Neural progenitor cell (in vitro differentiated cells): ENCODE results near the gene SASH3. TPM values are rescaled to one million over a fixed set of nuclear protein-coding genes. Genes with fewer than 3 reads are reported as not detected.

Experiments used
- DNase-seq: peaks from one replicate; pipeline ENCODE4 v3.0.0-alpha.2; 2016; ENCODE audit warnings: low spot score
- H2AFZ ChIP-seq: fragments of 200-600 bp; sonication (generic); replicated peaks from 2 replicates; pipeline ENCODE4 v1.6.1; 2016; ENCODE audit warnings: antibody characterized with exemption
- H3F3A ChIP-seq: fragments of 200-600 bp; sonication (generic); 2 replicates; pipeline ENCODE4 v1.6.1; 2016; ENCODE audit warnings: antibody characterized with exemption, low read depth
- H3K27ac ChIP-seq: fragments of 200-600 bp; sonication (generic); 2 replicates; pipeline ENCODE4 v1.5.1; 2016; ENCODE audit warnings: mild to moderate bottlenecking
- H3K27me3 ChIP-seq: fragments of 200-600 bp; sonication (generic); 2 replicates; pipeline ENCODE4 v1.6.1; 2016; ENCODE audit warnings: mild to moderate bottlenecking, moderate library complexity
- H3K36me3 ChIP-seq: fragments of 200-600 bp; sonication (generic); 2 replicates; pipeline ENCODE4 v1.5.1; 2016
- H3K4me1 ChIP-seq: fragments of 200-600 bp; sonication (generic); 2 replicates; pipeline ENCODE4 v1.6.1; 2016; ENCODE audit warnings: mixed run types
- H3K4me2 ChIP-seq: fragments of 200-600 bp; sonication (generic); 2 replicates; pipeline ENCODE4 v1.6.1; 2016
- H3K4me3 ChIP-seq: fragments of 200-600 bp; sonication (generic); 2 replicates; pipeline ENCODE4 v1.5.1; 2016
- H3K79me2 ChIP-seq: fragments of 200-600 bp; sonication (generic); 2 replicates; pipeline ENCODE4 v1.6.1; 2016; ENCODE audit warnings: low read depth
- H3K9ac ChIP-seq: fragments of 200-600 bp; sonication (generic); 2 replicates; pipeline ENCODE4 v1.6.1; 2016
- H3K9me3 ChIP-seq: fragments of 200-600 bp; sonication (generic); 2 replicates; pipeline ENCODE4 v1.5.1; 2016; ENCODE audit warnings: low read depth
- H4K20me1 ChIP-seq: fragments of 200-600 bp; sonication (generic); 2 replicates; pipeline ENCODE4 v1.6.1; 2016; ENCODE audit warnings: low read depth
- H3K27ac Mint-ChIP-seq: 3 replicates; pipeline ENCODE4 v1.8.0; 2021; ENCODE audit warnings: mixed read lengths
- H3K27me3 Mint-ChIP-seq: 2 replicates; pipeline ENCODE4 v1.8.0; 2022; ENCODE audit warnings: low read depth, mild to moderate bottlenecking, inconsistent platforms, moderate library complexity, mixed read lengths; ENCODE audit not compliant: insufficient read depth
- H3K36me3 Mint-ChIP-seq: 3 replicates; pipeline ENCODE4 v1.8.0; 2021; ENCODE audit warnings: mixed read lengths
- H3K4me1 Mint-ChIP-seq: 3 replicates; pipeline ENCODE4 v1.8.0; 2021; ENCODE audit warnings: mixed read lengths
- H3K4me3 Mint-ChIP-seq: 3 replicates; pipeline ENCODE4 v1.8.0; 2021; ENCODE audit warnings: mild to moderate bottlenecking, moderate library complexity, mixed read lengths
- H3K9me3 Mint-ChIP-seq: 3 replicates; pipeline ENCODE4 v1.8.0; 2020; ENCODE audit warnings: mixed read lengths
- EZH2 ChIP-seq: fragments of 200-600 bp; sonication (generic); IDR thresholded peaks from 2 replicates; pipeline ENCODE4 v1.6.1; 2017; ENCODE audit warnings: antibody characterized with exemption, mild to moderate bottlenecking, moderate library complexity
- EZH2phosphoT487 ChIP-seq: fragments of 200-600 bp; sonication (generic); IDR thresholded peaks from 2 replicates; pipeline ENCODE4 v1.6.1; 2017; ENCODE audit warnings: antibody characterized with exemption
- total RNA-seq: library from RNA; depleted of rRNA; stranded (reverse); fragments of >200 nt; gene quantifications from 2 replicates; pipeline ENCODE4 v1.2.3, GENCODE V29; 2015; ENCODE audit warnings: low replicate concordance
- TF ChIP-seq, protein P1 (sequence below): fragments of 200-600 bp; sonication (generic); IDR thresholded peaks from 2 replicates; pipeline ENCODE4 v1.5.1; 2017; ENCODE audit warnings: antibody characterized with exemption, mild to moderate bottlenecking

Gene SASH3
- total RNA-seq, 1 donor from 2014 or later = not detected

GRCh38 chrX:129808158-129808828 is 28.5 kb downstream of the SASH3 start:
- H3K36me3 Mint-ChIP-seq = peaks cover 39% of the 10 kb centered on the region
- H4K20me1 ChIP-seq = no peaks in the 10 kb centered on the region
- H3F3A ChIP-seq = no peaks in the 10 kb centered on the region
- peaks cover 4% of the 10 kb centered on the region for H3K9me3 ChIP-seq
- no peaks in the 10 kb centered on the region for H3K4me1 ChIP-seq
- no peaks in the 10 kb centered on the region for H3K36me3 ChIP-seq
- no peaks in the 10 kb centered on the region for H3K79me2 ChIP-seq
- TF ChIP-seq EZH2phosphoT487 (no peak), EZH2 (no peak)
- TF ChIP-seq, protein P1, sequence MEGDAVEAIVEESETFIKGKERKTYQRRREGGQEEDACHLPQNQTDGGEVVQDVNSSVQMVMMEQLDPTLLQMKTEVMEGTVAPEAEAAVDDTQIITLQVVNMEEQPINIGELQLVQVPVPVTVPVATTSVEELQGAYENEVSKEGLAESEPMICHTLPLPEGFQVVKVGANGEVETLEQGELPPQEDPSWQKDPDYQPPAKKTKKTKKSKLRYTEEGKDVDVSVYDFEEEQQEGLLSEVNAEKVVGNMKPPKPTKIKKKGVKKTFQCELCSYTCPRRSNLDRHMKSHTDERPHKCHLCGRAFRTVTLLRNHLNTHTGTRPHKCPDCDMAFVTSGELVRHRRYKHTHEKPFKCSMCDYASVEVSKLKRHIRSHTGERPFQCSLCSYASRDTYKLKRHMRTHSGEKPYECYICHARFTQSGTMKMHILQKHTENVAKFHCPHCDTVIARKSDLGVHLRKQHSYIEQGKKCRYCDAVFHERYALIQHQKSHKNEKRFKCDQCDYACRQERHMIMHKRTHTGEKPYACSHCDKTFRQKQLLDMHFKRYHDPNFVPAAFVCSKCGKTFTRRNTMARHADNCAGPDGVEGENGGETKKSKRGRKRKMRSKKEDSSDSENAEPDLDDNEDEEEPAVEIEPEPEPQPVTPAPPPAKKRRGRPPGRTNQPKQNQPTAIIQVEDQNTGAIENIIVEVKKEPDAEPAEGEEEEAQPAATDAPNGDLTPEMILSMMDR = no peak
- H3K9ac ChIP-seq = no peak overlapping the region
- H3K27ac ChIP-seq = no peak overlapping the region
- H2AFZ ChIP-seq = no peak overlapping the region
- no peak overlapping the region for H3K27ac Mint-ChIP-seq
- peaks cover 10% of the 10 kb centered on the region for H3K9me3 Mint-ChIP-seq
- H3K4me3 Mint-ChIP-seq = no peak overlapping the region
- no peak overlapping the region for H3K4me2 ChIP-seq
- H3K4me1 Mint-ChIP-seq = peaks cover 17% of the 10 kb centered on the region
- no peak overlapping the region for H3K4me3 ChIP-seq
- DNase-seq = no peak
- peaks cover 5% of the 10 kb centered on the region for H3K27me3 Mint-ChIP-seq
- H3K27me3 ChIP-seq = no peaks in the 10 kb centered on the region

GRCh38 chrX:129808829-129809796 is 29.4 kb downstream of the SASH3 start:
- Histone ChIP-seq H3K27me3 (no peaks in the 10 kb centered on the region), H3K9me3 (peaks cover 4% of the 10 kb centered on the region), H3K9ac (no peak overlapping the region), H3K27ac (no peak overlapping the region), H3K4me3 (no peak overlapping the region), H3F3A (no peaks in the 10 kb centered on the region), H3K4me2 (no peak overlapping the region), H4K20me1 (no peaks in the 10 kb centered on the region), H3K36me3 (no peaks in the 10 kb centered on the region), H3K79me2 (no peaks in the 10 kb centered on the region), H3K4me1 (no peaks in the 10 kb centered on the region), H2AFZ (no peak overlapping the region)
- Mint-ChIP-seq H3K9me3 (peaks cover 10% of the 10 kb centered on the region), H3K27me3 (peaks cover 5% of the 10 kb centered on the region), H3K4me1 (peaks cover 9% of the 10 kb centered on the region), H3K27ac (no peak overlapping the region), H3K4me3 (no peak overlapping the region), H3K36me3 (peaks cover 46% of the 10 kb centered on the region)
- TF ChIP-seq EZH2phosphoT487 (no peak), EZH2 (no peak)
- TF ChIP-seq, protein P1 = no peak
- no peak for DNase-seq

DNA sequence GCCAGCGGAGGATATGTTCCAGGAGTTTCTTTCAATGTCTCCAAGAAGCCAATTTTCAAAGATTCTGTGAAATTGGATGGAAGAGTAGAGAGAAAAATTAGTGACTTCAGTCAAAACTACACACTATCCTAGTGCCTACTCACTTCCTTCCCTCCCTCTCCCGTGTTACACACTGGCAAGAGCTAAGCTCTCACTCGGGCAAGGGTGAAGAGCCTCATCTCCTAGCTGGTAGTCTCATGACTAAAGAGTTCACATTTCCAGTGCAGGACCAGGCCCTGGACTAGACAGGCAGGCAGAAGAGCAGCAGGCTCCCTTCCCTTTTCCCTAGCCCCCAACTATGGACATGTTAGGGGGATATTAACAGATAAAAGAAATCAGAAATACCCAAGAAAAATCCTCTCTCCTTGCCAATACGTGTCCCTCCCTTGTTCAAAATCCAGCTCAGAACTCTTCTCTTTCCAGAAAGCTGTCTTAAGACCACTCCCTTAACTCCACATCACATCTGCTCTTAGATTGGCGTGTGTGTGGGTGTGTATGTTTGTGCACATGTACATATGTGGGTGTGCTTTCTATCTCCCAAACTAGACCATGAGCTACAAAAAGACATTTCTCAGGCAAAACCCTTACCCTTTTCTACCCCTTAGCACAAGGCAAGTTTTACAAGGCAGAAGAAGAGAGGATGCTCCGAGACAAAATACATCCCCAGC is 34.1 kb downstream of the SASH3 start:
- Histone ChIP-seq H3K4me3 (no peak overlapping the region), H3K27ac (no peak overlapping the region), H3F3A (no peaks in the 10 kb centered on the region), H3K9ac (no peak overlapping the region), H4K20me1 (no peaks in the 10 kb centered on the region), H3K4me2 (no peak overlapping the region), H3K36me3 (no peaks in the 10 kb centered on the region), H3K4me1 (no peaks in the 10 kb centered on the region), H3K79me2 (no peaks in the 10 kb centered on the region), H2AFZ (no peak overlapping the region), H3K27me3 (no peaks in the 10 kb centered on the region), H3K9me3 (peaks cover 4% of the 10 kb centered on the region)
- DNase-seq = no peak
- no peak overlapping the region for H3K27ac Mint-ChIP-seq
- peaks cover 56% of the 10 kb centered on the region for H3K36me3 Mint-ChIP-seq
- H3K4me1 Mint-ChIP-seq = no peaks in the 10 kb centered on the region
- H3K9me3 Mint-ChIP-seq = peaks cover 6% of the 10 kb centered on the region
- no peak overlapping the region for H3K4me3 Mint-ChIP-seq
- peaks cover 7% of the 10 kb centered on the region for H3K27me3 Mint-ChIP-seq
- TF ChIP-seq, protein P1 = no peak
- TF ChIP-seq EZH2phosphoT487 = no peak
- TF ChIP-seq EZH2 = no peak
